ENCODE results near the gene COP1. TPM values are rescaled to one million over a fixed set of nuclear protein-coding genes. Genes with fewer than 3 reads are reported as not detected.
"Not testable (repeated sequence)": the region's sequence is repeated elsewhere in the genome, so short reads cannot be mapped to it uniquely, and the experiment has no call there.

COP1 gene
- total RNA-seq, 1 donor from 2014 or later = 64.9 TPM

DNA sequence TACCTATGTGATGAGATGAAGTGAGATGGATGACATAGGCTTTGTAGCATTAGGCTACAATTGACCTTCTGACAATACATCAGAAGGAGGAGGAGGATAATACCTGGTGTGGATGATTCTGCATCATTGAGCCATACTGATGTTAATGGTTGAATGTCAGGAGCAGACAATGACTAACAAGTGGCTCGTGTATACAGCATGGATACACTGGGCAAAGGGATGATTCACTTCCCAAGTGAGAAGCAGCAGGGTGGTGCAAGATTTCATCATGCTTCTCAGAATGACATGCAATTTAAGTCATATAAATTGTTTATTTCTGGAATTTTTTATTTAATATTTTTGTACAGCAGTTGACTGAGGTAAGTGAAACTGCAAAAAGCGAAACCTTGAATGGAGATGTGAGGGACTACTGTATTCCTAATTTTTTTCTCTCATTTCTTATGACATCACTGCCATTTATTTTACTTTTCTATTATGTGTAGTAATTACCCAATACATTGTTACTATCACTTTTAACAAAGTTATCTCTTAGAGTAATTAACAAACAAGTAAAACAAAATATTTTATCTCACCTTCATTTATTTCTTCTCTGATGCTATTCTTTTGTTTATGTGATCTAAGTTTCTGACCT, 34.4 kb upstream of the COP1 start:
- no peak for DNase-seq (ENCODE audit: low spot score)
- TF ChIP-seq, protein P1, sequence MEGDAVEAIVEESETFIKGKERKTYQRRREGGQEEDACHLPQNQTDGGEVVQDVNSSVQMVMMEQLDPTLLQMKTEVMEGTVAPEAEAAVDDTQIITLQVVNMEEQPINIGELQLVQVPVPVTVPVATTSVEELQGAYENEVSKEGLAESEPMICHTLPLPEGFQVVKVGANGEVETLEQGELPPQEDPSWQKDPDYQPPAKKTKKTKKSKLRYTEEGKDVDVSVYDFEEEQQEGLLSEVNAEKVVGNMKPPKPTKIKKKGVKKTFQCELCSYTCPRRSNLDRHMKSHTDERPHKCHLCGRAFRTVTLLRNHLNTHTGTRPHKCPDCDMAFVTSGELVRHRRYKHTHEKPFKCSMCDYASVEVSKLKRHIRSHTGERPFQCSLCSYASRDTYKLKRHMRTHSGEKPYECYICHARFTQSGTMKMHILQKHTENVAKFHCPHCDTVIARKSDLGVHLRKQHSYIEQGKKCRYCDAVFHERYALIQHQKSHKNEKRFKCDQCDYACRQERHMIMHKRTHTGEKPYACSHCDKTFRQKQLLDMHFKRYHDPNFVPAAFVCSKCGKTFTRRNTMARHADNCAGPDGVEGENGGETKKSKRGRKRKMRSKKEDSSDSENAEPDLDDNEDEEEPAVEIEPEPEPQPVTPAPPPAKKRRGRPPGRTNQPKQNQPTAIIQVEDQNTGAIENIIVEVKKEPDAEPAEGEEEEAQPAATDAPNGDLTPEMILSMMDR (IDR thresholded peaks at IDR 0.05; ENCODE audit: unreplicated experiment) = no peak
- no peaks in the 10 kb centered on the region for H3K4me1 Mint-ChIP-seq (ENCODE audit: unreplicated experiment)
- peaks cover 2% of the 10 kb centered on the region for H3K27me3 Mint-ChIP-seq (ENCODE audit: unreplicated experiment)
- H3K27ac Mint-ChIP-seq (ENCODE audit: unreplicated experiment) = no peak overlapping the region
- H3K9me3 Mint-ChIP-seq (ENCODE audit: unreplicated experiment) = no peaks in the 10 kb centered on the region
- no peak overlapping the region for H3K4me3 Mint-ChIP-seq (ENCODE audit: unreplicated experiment)
- no peaks in the 10 kb centered on the region for H3K36me3 Mint-ChIP-seq (ENCODE audit: low read depth, unreplicated experiment)

DNA sequence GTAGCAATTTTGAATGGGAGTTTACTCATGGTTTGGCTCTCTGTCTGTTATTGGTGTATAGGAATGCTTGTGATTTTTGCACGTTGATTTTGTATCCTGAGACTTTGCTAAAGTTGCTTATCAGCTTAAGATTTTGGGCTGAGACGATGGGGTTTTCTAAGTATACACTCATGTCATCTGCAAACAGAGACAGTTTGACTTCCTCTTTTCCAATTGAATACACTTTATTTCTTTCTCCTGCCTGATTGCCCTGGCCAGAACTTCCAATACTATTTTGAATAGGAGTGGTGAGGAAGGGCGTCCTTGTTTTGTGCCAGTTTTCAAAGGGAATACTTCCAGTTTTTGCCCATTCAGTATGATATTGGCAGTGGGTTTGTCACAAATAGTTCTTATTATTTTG, 26.6 kb upstream of the COP1 start:
- not testable (repeated sequence) for DNase-seq (ENCODE audit: low spot score); H3K36me3 Mint-ChIP-seq (ENCODE audit: low read depth, unreplicated experiment); H3K27ac Mint-ChIP-seq (ENCODE audit: unreplicated experiment); H3K27me3 Mint-ChIP-seq (ENCODE audit: unreplicated experiment); H3K4me3 Mint-ChIP-seq (ENCODE audit: unreplicated experiment); H3K9me3 Mint-ChIP-seq (ENCODE audit: unreplicated experiment)
- peaks cover 10% of the 10 kb centered on the region for H3K4me1 Mint-ChIP-seq (ENCODE audit: unreplicated experiment)

DNA sequence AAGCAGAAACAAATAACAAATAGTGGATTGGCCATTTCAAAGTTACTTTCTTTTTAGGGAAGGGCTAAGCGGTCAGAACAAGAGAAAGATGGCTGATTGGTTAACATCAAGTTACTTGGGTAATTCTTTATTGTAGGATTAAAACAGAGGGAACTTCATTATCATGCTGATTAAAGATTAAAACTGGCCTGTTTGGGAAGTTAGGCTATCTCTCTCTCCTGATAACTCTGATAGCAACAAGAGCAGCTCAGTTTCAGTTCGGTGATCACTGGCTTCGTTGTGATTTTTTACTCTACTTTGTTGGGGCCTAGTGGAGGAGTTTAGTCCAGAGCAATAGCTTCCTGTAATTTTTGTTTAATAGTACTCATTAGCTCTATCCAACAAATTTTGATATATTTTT, 20.5 kb upstream of the COP1 start:
- TF ChIP-seq, protein P1 (IDR thresholded peaks at IDR 0.05; ENCODE audit: unreplicated experiment) = no peak
- peaks cover 7% of the 10 kb centered on the region for H3K27me3 Mint-ChIP-seq (ENCODE audit: unreplicated experiment)
- no peak overlapping the region for H3K27ac Mint-ChIP-seq (ENCODE audit: unreplicated experiment)
- H3K36me3 Mint-ChIP-seq (ENCODE audit: low read depth, unreplicated experiment) = no peaks in the 10 kb centered on the region
- no peak overlapping the region for H3K4me3 Mint-ChIP-seq (ENCODE audit: unreplicated experiment)
- DNase-seq (ENCODE audit: low spot score) = no peak
- no peaks in the 10 kb centered on the region for H3K9me3 Mint-ChIP-seq (ENCODE audit: unreplicated experiment)
- peaks cover 10% of the 10 kb centered on the region for H3K4me1 Mint-ChIP-seq (ENCODE audit: unreplicated experiment)

DNA sequence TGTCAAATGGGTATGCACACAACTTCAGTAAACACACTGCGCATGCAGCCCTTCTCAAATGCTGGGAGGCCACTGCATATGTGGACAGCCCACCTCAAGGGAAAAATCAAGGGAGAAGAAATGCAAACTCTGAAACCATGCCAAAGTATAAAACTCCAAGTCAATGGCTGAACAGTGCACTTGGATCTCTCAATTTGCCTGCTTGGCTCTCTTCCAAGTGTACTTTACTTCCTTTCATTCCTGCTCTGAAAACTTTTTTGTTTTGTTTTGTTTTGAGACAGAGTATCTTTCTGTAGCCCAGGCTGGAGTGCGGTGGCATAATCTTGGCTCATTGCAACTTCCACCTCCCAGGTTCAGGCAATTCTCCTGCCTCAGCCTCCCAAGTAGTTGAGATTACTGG, 18.8 kb upstream of the COP1 start:
- TF ChIP-seq, protein P1 (IDR thresholded peaks at IDR 0.05; ENCODE audit: unreplicated experiment) = no peak
- H3K4me3 Mint-ChIP-seq (ENCODE audit: unreplicated experiment) = no peak overlapping the region
- H3K4me1 Mint-ChIP-seq (ENCODE audit: unreplicated experiment) = peaks cover 7% of the 10 kb centered on the region
- H3K36me3 Mint-ChIP-seq (ENCODE audit: low read depth, unreplicated experiment) = no peaks in the 10 kb centered on the region
- DNase-seq (ENCODE audit: low spot score) = no peak
- H3K9me3 Mint-ChIP-seq (ENCODE audit: unreplicated experiment) = no peaks in the 10 kb centered on the region
- no peak overlapping the region for H3K27ac Mint-ChIP-seq (ENCODE audit: unreplicated experiment)
- peaks cover 9% of the 10 kb centered on the region for H3K27me3 Mint-ChIP-seq (ENCODE audit: unreplicated experiment)

DNA sequence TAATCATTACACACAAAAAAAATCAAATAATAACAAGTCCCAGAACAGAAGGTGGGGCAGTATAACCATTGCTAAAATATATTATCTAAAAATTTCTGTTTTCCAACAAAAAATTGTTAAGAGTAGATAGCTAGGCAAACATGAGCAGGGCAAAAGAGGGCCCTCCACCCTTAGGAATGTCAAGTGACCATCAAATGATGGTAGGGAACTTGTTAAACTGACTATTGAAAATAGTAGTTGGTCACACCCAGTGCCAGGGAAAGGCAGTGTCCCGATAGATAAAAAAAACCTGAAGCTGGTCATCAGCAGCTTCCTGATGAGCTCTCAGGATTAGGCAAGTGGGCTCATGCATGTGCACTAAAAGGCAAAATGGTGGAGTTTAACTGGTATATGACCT, 18.4 kb upstream of the COP1 start:
- Mint-ChIP-seq H3K4me3 (ENCODE audit: unreplicated experiment) (no peak overlapping the region), H3K27me3 (ENCODE audit: unreplicated experiment) (peaks cover 8% of the 10 kb centered on the region), H3K4me1 (ENCODE audit: unreplicated experiment) (peaks cover 2% of the 10 kb centered on the region), H3K9me3 (ENCODE audit: unreplicated experiment) (no peaks in the 10 kb centered on the region), H3K36me3 (ENCODE audit: low read depth, unreplicated experiment) (no peaks in the 10 kb centered on the region), H3K27ac (ENCODE audit: unreplicated experiment) (no peak overlapping the region)
- no peak for DNase-seq (ENCODE audit: low spot score)
- TF ChIP-seq, protein P1 (IDR thresholded peaks at IDR 0.05; ENCODE audit: unreplicated experiment) = no peak

Data from endothelial cell (in vitro differentiated cells).